Posterior cingulate gyrus (tissue), 11 donors: ENCODE results near the gene KRTAP10-8.
"Not testable (repeated sequence)": the region's sequence is repeated elsewhere in the genome, so short reads cannot be mapped to it uniquely, and the experiment has no call there.

Experiments used
- DNase-seq, 10 donors: peaks; one replicate each; pipeline versions ENCODE4 v3.0.0 to v3.0.0-alpha.2; 2020 to 2021; ENCODE audit warnings: mixed read lengths in 3 of 10
- intact Hi-C: fragments of 100-400 bp; cut with DNase I; formaldehyde crosslinking; loops from one replicate; pipeline ENCODE4 v1.15.1; 2023

The KRTAP10-8 gene

DNA sequence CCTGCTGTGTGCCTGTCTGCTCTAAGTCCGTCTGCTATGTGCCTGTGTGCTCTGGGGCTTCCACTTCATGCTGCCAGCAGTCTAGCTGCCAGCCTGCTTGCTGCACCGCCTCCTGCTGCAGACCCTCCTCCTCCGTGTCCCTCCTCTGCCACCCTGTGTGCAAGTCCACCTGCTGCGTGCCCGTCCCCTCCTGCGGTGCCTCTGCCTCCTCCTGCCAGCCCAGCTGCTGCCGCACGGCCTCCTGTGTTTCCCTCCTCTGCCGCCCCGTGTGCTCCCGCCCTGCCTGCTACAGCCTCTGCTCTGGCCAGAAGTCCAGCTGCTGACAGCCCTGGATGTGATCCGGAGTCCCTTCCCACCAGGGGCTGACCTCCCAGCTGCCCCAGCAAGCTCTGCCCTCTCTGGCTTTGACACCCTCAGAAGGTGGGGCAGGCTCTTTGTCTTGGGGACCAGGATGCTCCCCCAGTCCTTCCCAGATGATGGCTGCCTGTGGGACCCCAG lies 26.0 kb downstream of the KRTAP10-8 start:
- DNase-seq, intact Hi-C loops: not testable (repeated sequence)

DNA sequence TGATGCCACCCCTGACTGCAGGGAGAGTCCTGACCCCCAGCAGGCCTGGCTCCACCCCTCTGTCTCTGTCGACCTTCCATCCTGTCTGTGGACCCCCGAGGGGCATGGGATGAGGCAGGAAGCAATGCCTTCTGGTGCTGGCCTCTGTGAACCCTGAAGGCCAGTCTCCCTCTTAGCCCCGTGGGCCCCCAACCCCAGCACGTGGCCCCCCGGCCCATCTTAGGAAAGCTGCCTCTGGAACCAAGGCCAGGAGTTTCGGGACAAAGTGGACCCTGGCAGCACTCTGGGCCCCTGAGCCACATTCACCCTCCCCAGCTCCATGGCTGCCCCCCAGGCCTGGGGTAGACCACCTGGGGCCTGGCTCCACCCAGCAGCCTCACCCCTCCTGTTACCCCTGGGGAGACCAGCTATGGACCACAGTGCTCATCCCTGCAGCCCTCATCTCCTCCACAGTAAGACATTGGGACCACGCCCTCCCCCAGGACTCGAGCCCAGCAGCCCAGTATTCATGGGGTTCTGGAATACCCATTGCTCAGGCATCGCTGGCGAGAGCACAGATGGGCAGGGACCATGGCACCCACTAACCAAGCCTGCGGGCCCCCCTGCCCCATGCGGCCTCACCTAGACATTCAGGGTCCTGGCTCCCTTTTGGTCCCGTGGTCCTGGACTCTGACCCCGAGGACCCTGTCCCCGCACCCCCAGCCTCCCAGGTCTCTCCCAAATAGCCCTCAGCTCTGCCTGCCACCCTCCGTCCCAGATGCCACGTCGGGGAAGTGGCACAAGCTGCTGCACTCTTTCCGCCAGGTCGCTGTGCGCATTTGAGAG lies 26.8 kb downstream of the KRTAP10-8 start:
- DNase-seq: peak in 1 of 10 donors; percentile 78
- intact Hi-C loops: not testable (repeated sequence)

DNA sequence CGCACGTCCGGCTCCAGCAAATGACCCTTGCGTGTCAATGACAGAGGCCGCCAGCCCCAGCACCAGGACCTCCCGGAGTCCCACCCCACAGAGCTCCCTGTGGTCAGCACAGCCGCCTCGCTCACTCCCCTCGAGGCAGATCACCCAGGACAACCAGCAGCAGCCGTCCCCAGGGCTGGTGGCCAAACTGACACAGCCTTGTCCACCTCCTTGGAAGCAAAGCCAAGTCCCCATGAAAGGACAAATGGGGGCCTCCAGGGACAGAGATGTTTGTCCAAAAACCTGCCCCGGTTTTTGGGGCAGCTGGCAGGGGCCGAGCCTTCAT lies 27.4 kb downstream of the KRTAP10-8 start:
- intact Hi-C loops: no loop called here
- DNase-seq: no peak

DNA sequence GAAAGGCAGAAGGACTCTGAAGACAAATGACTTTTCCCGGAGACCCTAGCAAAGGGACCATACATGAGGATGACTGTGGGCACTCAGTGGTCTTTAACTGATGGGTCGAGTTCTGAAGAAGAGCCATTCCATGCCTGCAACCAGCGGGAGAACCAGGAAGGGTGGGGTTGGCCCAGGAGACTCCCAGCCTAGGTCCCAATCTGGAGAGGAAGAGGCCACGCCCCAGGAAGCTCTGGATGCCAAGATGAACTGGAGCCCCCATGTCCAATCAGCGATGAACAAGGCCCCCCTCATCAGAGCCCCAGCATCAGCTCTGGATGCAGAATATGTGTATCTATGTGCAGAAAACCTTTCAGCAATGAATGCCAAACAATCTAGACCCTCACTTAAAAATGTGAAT lies 28.9 kb downstream of the KRTAP10-8 start:
- DNase-seq: no peak
- intact Hi-C loops: no loop called here

DNA sequence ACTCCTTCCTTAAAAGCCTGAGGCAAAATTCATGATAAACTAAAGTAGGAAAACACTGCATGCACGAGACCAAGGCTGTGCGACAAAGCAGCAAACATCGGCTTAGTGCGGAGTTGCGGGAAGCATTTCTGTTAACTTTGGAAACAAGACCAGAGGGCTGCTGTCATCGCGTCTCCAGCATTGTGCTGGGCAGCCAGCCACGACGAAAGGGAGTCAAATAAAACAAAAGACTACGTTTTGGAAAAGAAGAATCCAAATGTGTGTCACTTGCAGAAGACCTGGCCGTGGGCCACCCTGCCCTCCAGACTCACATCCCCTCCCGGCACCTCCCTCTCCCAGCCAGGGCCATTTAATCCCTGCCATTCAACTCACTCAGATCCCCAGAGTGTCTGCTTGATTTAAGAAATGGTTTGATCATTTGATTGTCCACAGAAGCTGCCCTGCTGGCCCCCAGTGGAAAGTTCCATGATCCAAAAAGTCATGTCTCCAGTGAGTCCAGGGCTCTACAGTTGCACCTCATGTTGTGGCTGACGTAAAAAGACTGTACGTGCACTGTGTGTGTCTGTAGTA lies 31.9 kb downstream of the KRTAP10-8 start:
- intact Hi-C loops: no loop called here
- DNase-seq: no peak

DNA sequence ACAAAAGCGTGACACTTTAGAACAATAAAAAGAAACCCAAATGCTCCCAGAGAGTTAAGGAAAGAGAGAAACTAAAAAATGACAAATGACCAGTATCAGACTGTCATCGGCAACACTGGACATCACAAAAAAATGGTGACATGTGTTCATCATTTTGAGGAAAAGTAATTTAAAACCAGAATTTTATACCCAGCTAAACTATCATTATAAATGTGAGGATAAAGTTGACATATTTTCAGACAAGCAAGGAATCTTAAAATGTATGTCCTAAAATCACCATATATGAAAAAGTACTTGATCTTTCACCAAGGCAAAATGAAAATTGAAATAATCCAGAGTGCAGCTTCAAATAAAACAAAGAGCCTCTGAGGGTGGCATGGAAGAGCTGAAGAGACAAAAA lies 33.0 kb downstream of the KRTAP10-8 start:
- DNase-seq: no peak
- intact Hi-C loops: no loop called here

DNA sequence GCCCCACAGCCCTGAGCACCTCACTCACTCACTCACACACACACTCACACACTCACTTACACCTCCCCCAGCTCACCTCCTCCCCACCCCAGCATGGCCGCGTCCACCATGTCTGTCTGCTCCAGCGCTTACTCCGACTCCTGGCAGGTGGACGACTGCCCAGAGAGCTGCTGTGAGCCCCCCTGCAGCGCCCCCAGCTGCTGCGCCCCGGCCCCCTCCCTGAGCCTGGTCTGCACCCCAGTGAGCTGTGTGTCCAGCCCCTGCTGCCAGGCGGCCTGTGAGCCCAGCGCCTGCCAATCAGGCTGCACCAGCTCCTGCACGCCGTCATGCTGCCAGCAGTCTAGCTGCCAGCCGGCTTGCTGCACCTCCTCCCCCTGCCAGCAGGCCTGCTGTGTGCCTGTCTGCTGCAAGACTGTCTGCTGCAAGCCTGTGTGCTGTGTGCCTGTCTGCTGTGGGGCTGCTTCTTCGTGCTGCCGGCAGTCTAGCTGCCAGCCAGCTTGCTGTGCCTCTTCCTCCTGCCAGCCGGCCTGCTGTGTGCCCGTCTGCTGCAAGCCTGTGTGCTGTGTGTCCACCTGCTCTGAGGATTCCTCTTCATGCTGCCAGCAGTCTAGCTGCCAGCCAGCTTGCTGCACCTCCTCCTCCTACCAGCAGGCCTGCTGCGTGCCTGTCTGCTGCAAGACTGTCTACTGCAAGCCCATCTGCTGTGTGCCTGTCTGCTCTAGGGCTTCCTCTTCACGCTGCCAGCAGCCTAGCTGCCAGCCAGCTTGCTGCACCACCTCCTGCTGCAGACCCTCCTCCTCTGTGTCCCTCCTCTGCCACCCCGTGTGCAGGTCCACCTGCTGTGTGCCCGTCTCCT lies 34.7 kb downstream of the KRTAP10-8 start, which contains the start of gene KRTAP10-11:
KRTAP10-11 (plus strand) TSS at position 49 of the 856 bp plus-strand sequence; CDS start at position 94, 45 bp downstream.
- peak in 1 of 10 donors; percentile 26 for DNase-seq
- intact Hi-C loops: not testable (repeated sequence)

DNA sequence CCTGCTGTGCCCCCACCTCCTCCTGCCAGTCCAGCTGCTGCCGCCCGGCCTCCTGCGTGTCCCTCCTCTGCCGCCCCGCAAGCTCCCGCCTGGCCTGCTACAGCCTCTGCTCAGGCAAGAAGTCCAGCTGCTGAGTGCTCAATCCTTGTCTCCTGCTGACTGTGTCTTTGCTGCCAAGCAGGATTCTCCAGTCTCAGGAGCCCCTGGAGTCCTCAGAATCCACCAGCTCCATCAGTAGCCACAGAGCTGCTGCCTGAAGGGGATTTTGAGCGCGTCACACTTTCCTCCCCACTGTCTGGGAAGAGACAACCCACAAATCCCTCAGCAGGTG lies 35.3 kb downstream of the KRTAP10-8 start:
- peak in 1 of 10 donors; percentile 57 for DNase-seq

DNA sequence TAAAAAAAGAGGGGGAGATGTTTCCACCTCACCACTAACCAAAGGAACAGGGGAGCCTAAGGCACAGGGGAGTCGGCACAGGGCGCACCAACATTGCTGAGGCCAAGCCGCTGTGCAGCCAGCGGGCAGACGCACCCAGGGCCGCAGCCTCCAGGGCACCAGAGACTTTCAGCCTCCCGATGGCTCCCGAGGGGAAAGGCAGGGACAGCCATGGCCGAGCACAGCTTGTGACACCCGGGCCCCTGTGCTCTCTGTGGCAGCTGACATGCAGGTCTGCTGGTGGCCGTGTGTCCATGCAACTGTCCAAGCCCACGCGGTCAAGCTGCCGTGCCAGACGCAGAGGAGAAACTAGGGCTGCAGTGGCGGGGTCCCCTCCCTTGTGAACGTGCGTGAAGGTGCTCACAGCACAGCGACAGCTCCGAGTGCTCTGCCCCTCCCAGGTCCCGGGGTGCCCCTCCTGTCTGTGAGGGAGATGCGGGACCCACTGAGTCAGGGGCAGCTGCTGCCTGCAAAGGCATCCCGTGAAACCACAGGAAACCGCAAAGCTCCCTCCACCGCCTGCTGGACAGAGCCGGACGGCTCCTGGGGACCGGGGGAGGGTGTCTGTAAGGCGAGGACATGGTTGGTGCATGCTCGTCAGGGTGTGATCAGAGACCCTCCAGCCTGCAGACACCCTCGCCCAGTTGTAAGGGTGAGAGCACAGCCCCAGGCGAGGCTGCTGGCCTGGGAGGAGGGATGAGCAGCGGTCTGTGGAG lies 36.9 kb downstream of the KRTAP10-8 start:
- intact Hi-C loops: no loop called here
- peak in 1 of 10 donors; percentile 81 for DNase-seq

More for the DNA sequence above, 35.3 kb downstream of the KRTAP10-8 start:
- intact Hi-C loops: no loop called here

DNA sequence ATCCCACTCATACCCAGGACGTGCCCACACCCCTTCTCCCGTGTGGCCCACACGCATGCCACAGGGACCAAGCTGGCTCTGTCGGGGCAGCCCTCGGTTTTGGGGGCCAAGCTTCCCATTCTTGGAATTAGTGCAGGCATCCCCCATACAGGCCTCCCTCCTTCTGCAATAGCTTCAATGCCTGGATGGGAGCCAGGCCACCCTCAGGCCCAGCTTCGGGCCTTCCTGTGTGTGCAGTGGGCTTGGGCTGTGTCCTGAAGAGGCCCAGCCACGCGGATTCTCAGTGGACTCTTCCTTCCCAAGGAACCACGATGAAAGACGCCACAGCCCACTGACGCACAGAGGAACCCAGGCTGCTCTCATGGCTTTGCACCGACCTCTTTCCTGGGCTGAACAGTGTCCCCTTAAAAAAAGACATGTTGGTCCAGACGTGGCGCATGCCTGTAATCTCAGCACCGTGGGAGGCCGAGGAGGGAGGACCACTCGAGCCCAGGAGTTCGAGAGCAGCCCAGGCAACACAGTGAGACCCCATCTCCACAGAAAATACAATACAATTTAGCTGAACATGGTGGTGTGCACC lies 37.7 kb downstream of the KRTAP10-8 start:
- peak in 1 of 10 donors; percentile 48 for DNase-seq
- intact Hi-C loops: no loop called here

DNA sequence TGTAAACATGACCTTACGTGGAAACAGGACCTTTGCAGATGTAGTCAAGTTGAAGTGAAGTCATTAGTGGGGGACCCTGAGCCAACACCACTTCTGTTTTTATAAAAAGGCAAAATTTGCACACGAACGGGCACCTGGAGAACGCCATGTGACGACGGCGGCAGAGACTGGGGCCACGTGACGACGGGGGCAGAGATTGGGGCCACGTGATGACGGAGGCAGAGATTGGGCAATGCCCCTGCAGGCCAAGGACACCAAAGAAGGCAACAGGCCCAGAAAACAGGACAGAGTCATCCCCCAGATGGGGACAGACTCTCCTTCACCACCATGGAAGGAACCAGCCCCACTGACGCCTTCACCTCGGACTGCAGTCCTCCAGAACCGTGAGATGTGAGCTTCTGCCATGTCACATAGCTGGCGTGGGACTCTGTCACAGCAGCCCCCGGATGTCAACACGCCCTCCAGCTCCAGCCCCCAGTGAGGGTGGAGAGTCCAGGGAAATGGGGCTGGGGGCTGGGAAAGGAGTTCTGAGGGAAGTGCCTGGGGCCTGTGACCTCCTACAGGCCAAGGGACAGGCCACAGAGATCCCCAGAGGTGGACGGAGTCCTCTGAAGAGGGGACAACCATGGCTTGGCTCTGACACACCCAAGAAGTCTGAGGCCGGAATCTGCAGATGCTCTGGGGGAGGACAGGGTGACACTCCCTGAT lies 38.5 kb downstream of the KRTAP10-8 start:
- intact Hi-C loops: no loop called here
- peak in 1 of 10 donors; percentile 44 for DNase-seq

DNA sequence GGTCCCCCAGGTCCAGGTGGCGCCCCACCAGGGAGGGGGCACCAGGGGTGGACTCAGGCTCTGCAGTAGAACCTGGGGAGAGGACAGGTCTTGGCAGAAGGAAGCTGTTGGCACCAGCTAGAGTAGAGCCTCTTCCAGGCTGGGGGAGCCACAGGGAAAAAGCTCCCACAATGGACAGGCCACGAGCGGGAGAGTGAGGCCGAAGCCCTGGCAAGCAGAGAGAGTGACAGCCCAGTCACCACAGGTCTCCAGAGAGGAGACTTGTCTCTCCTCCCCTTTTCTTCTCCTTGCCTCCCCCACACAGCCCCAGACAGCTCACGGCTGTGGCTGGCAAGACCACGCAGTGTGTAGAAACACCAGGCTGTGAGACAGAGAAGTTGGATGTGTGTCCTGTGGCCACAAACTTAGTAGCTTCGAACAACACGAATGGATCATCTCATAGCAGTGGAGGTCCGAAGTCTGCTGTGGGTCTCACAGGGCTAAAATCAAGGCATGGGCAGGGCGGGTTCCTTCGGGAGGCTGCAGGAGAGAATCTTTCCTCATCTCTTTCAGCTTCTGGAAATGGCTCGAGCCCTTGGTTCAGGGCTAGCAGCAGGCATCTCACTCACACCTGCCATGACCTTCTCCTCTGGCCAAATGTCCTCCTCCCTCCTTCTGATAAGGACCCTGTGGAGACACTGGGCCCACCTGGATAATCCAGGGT lies 39.2 kb downstream of the KRTAP10-8 start:
- DNase-seq: peak in 1 of 10 donors; percentile 33
- intact Hi-C loops: no loop called here

DNA sequence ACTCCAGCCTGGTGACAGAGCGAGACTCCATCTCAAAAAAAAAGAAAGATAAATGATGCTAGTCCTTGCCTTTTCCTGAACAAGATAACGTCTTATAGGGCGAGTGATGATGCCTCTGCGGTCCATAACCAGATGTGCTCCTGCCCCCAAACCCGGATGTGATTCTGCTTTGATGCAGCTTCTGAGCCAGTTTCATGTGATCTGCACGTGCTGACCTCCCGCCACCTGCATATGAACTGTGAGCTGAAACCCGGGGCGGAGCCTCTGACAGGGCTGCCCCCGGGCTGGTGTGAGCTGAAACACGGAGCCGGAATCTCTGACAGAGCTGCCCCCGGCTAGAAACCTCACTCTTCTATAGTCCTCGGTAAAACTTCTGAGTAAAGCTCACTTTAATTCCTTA lies 41.2 kb downstream of the KRTAP10-8 start:
- intact Hi-C loops: no loop called here
- DNase-seq: peak in 1 of 10 donors; percentile 71

DNA sequence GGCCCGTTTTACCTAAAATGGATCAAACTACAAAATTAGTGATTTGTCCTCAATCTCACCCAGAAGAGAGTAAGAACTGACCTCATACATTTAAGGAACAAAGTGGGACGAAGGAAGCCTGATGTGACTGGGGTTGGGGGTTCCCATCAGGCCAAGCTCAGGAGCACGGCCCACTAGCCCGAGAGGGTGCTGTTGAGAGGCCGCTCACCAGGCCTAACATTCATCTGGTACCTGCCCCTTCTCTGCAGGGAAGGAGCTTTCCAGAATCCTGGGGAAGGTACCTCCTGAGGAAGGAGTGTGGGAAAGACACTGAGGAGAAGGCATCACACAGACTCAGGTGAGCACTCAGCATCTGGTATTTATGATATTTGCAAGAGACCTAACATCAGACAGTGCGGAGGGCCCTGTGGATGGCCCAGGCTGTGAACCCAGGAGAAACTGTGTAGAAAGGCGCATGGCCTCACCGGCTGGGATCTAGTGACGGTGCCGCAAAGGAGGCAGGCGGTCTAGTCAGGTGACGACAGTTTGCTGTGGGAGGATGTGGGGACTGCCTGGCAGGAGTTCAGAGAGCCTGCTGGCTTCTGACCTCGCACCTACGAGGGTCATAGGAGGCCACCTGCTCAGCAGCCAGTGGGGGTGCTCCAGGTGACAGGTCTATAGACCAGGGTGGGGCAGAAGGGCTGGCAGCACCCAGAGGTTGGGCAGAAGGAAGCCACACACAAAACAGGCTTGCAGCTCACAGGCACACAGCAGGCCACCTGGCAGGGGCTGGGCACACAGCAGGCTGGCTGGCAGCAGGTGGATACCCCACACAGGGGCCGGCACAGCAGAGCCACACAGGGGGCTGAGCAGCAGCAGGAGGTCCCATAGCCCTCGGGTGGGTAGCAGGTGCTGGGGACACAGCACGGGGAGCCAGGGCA lies 42.0 kb downstream of the KRTAP10-8 start:
- DNase-seq: peak in 1 of 10 donors; percentile 72

DNA sequence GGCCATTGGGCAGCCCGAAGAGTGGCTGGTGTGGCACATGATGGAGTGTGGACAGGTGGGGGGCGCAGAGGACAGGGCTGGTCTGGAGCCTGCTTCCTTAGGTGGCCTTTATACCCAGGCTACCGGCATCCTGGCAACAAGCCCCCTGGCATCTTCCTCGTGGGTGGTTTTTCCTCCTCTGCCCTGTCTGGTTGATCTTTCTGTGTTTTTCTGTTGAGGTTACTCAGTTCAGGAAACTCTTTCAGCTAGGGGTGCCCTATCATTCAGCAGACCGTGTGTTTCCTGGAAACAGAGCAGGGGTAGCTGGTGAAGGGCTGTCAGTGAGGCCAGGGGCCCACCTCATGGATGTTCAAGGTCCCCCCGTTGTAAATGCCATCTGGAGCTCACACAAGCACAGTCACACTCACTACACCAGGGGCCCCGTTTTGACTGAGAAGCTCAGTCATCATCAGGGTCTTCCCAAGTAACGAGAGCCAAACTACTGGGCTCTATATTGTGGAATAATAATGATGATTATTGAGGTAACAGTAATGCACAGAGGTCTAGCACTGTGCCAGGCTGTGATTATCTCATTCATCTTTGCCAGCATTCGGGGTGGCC lies 42.8 kb downstream of the KRTAP10-8 start, which contains the start of gene KRTAP12-4:
KRTAP12-4 (minus strand) TSS at position 84 of the 600 bp plus-strand sequence; CDS start at position 39, 45 bp downstream.
- peak in 1 of 10 donors; percentile 70 for DNase-seq
- intact Hi-C loops: no loop called here

More for the DNA sequence above, 42.0 kb downstream of the KRTAP10-8 start:
- intact Hi-C loops: no loop called here

DNA sequence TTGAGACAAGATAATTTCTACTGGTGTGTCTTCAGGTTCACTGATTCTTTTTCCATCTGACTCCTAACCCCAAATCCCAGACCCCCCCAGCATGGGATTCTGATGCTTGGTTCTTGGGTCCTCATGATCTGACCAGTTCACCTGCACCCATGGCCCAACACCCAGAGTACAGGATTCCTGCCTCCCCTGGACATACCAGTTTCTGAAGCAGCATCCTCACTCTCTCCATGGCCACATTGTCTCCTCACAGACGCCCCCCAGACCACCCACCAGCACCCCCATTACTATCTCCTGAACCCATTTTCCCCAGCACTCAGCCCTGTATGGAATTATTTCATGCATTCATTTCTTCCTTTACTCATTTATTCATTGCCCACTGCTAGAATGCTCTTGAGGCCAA lies 45.0 kb downstream of the KRTAP10-8 start:
- intact Hi-C loops: no loop called here

More for the DNA sequence above, 45.0 kb downstream of the KRTAP10-8 start:
- DNase-seq: peak in 1 of 10 donors; percentile 12
